ENCODE measurements around the gene COL18A1. TPM values are rescaled to one million over a fixed set of nuclear protein-coding genes. Genes with fewer than 3 reads are reported as not detected.

COL18A1 gene
- total and polyA plus RNA-seq, 11 donors, result 31.7 to 109 (median 59.0) TPM

GRCh38 chr21:45445369-45445768 is 40.4 kb downstream of the COL18A1 start:
- intact Hi-C loops (cut with DNase I), result loop anchor here in 1 of 10 donors (10.0 kb wide), 1 partner anchor 301 kb away; no protein-coding TSS in a partner anchor
- no peak overlapping the region for H3K4me3 ChIP-seq
- no peak overlapping the region for H3K27ac ChIP-seq
- no peaks in the 10 kb centered on the region for H3K27me3 ChIP-seq
- peaks cover 0 to 5% (median 0%) of the 10 kb centered on the region in 9 donors for H3K36me3 ChIP-seq
- no peak for ATAC-seq
- DNase-seq, result no peak
- peaks cover 0 to 16% (median 6%) of the 10 kb centered on the region in 12 donors for H3K9me3 ChIP-seq
- no peaks in the 10 kb centered on the region for H3K4me1 ChIP-seq
- TF ChIP-seq CTCF (IDR thresholded peaks at IDR 0.05), result no peak
- no peak for TF ChIP-seq POLR2A (IDR thresholded peaks at IDR 0.05)
- 90 to 96% (median 92%) methylated on average over 9 of the region's 9 CpGs for WGBS, 4 donors

GRCh38 chr21:45447821-45448220 is 42.9 kb downstream of the COL18A1 start:
- intact Hi-C loops (cut with DNase I), result loop anchor here in 1 of 10 donors (10.0 kb wide), 1 partner anchor 303 kb away; no protein-coding TSS in a partner anchor
- 87 to 92% (median 90%) methylated on average over 8 of the region's 8 CpGs for WGBS, 4 donors
- ATAC-seq, result no peak
- Histone ChIP-seq H3K27me3 (no peaks in the 10 kb centered on the region), H3K36me3 (peaks cover 0 to 5% (median 0%) of the 10 kb centered on the region in 9 donors), H3K9me3 (peaks cover 0 to 16% (median 6%) of the 10 kb centered on the region in 12 donors), H3K4me3 (no peak overlapping the region), H3K4me1 (no peaks in the 10 kb centered on the region), H3K27ac (no peak overlapping the region)
- no peak for TF ChIP-seq CTCF (IDR thresholded peaks at IDR 0.05)
- no peak for TF ChIP-seq POLR2A (IDR thresholded peaks at IDR 0.05)
- peak in 3 of 5 donors; percentile 8 to 25 (median 19) for DNase-seq

GRCh38 chr21:45448283-45448809 is 43.4 kb downstream of the COL18A1 start:
- H3K9me3 ChIP-seq, result peaks cover 0 to 16% (median 6%) of the 10 kb centered on the region in 12 donors
- H3K27me3 ChIP-seq, result no peaks in the 10 kb centered on the region
- ATAC-seq, result no peak
- H3K4me3 ChIP-seq, result no peak overlapping the region
- 89 to 96% (median 93%) methylated on average over 20 of the region's 20 CpGs for WGBS, 4 donors
- intact Hi-C loops (cut with DNase I), result loop anchor here in 1 of 10 donors (10.0 kb wide), 1 partner anchor 304 kb away; no protein-coding TSS in a partner anchor
- peak in 2 of 5 donors; percentile 5 to 11 for DNase-seq
- peaks cover 0 to 5% (median 0%) of the 10 kb centered on the region in 9 donors for H3K36me3 ChIP-seq
- TF ChIP-seq POLR2A (IDR thresholded peaks at IDR 0.05) (no peak), CTCF (IDR thresholded peaks at IDR 0.05) (no peak)
- no peak overlapping the region for H3K27ac ChIP-seq
- peaks cover 0 to 2% (median 0%) of the 10 kb centered on the region in 12 donors for H3K4me1 ChIP-seq

- peak in 3 of 5 donors; percentile 21 to 55 (median 23) for DNase-seq
- ATAC-seq, result no peak
- H3K27me3 ChIP-seq, result no peaks in the 10 kb centered on the region
- H3K4me1 ChIP-seq, result peaks cover 0 to 8% (median 0%) of the 10 kb centered on the region in 12 donors
- intact Hi-C loops (cut with DNase I), result loop anchor here in 1 of 10 donors (10.0 kb wide), 1 partner anchor 304 kb away; no protein-coding TSS in a partner anchor
- no peak overlapping the region for H3K27ac ChIP-seq
- H3K4me3 ChIP-seq, result no peak overlapping the region
- WGBS, 4 donors, result 90 to 94% (median 91%) methylated on average over 18 to 28 of the region's 28 CpGs
- peaks cover 0 to 5% (median 0%) of the 10 kb centered on the region in 9 donors for H3K36me3 ChIP-seq
- no peak for TF ChIP-seq CTCF (IDR thresholded peaks at IDR 0.05)
- TF ChIP-seq POLR2A (IDR thresholded peaks at IDR 0.05), result no peak
- H3K9me3 ChIP-seq, result peaks cover 0 to 16% (median 6%) of the 10 kb centered on the region in 12 donors
Measured at GRCh38 chr21:45448810-45449657, 44.1 kb downstream of the COL18A1 start.
